GM21515 (cell line): ENCODE data around the gene TRA2B.
"Not testable (repeated sequence)": the region's sequence is repeated elsewhere in the genome, so short reads cannot be mapped to it uniquely, and the experiment has no call there.

Experiments
- ATAC-seq: cut with Tn5 transposase; IDR thresholded peaks from one replicate; pipeline ENCODE4 v1.9.1; 2021; ENCODE audit not compliant: unreplicated experiment

TRA2B gene

DNA sequence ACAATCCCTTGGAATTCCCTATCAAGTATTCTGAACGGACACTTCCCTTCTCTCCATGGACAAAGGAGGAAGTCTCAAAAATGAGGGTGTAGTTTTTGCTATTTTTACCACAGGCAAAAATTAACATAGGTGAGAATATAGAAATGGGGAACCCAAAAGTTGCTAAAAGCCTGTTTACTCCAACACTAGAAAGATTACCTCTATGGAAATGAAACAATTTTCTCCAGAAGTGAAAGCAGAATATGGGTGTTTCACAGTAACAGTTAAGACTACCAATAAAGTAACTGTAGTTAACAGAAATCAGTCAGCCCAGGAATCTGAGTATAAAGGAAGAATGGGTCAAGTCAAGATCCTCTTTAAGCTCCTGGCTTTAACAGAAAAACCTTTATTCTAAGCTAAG is 9.3 kb downstream of the TRA2B start:
- ATAC-seq: no peak

GRCh38 chr3:185927501-185928200 is 10.2 kb downstream of the TRA2B start:
- ATAC-seq: no peak

DNA sequence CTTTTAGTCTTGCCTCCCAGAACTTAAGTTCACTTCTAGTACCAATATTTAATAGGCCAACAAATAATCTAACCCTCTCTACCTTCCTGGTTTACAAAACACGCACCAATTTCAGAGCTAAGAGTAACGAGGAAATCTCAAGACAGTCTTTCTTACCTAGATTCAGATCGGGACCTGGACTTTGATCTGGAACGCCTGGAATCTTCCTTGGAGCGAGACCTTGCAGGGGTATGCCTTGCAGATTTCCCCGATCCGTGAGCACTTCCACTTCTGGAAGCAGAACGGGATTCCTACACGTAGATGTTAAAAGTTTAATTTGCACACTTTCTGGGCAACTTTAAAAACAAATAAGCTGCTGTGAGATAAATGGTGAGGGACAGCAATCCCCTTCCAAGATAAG is 11.4 kb downstream of the TRA2B start:
- no peak for ATAC-seq

DNA sequence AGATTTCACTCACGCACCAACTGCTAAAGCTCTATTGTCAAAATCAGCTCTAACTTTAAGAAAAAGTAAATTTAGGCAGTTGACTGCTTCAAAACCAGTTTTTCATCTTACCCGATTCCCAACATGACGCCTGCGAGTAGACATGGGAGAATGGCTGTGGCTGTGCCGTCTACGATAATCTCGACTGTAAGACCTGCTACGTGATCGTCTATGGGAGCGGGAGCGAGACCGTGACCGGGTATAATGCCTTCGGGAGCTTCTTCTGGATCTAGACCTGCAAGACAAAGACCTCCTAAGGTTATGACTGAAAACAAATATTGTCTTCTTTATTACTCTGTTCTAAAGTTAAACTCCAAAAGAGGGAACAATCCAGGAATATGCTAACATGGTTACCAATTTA is 12.5 kb downstream of the TRA2B start:
- no peak for ATAC-seq

DNA sequence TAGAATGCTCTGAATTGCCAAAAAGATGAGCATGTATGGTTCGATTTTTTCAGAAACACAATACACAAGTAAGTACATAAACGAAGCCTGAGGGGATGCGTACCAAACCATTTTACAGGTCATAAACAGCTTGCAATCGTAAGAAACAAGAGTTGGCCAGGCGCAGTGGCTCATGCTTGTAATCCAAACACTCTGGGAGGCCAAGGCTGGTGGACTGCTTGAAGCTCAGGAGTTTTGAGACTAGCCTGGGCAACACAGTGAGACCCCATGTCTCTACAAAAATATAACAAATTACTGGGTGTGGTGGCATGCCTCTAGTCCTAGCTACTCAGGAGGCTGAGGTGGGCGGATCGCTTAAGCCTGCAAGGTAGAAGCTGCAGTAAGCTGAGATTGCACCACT is 13.4 kb downstream of the TRA2B start:
- ATAC-seq: no peak

DNA sequence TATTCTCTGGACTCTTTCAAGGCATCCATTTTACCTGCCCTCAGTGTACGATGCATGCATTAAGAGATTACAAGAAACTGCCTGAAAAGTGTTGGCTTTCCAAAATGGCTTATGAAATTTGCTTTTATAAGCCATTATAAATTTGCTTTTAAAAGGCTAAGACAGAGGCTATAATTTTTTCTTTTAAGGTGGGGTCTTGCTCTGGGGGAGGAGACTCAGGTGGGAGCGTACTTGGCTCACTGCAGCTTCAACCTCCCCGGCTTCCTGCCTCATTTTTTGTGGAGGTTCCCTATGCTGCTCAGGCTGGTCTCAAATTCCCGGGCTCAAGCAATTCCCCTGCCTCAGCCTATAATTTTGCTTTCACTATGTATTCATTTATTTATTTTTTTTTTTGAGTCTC is 17.6 kb downstream of the TRA2B start:
- ATAC-seq: no peak

GRCh38 chr3:185916042-185916833 is 21.6 kb downstream of the TRA2B start:
- ATAC-seq: no peak

- ATAC-seq: no peak
Measured at GRCh38 chr3:185915642-185916041, 22.2 kb downstream of the TRA2B start.

- ATAC-seq: no peak
Measured at GRCh38 chr3:185914911-185915629, 22.7 kb downstream of the TRA2B start.

DNA sequence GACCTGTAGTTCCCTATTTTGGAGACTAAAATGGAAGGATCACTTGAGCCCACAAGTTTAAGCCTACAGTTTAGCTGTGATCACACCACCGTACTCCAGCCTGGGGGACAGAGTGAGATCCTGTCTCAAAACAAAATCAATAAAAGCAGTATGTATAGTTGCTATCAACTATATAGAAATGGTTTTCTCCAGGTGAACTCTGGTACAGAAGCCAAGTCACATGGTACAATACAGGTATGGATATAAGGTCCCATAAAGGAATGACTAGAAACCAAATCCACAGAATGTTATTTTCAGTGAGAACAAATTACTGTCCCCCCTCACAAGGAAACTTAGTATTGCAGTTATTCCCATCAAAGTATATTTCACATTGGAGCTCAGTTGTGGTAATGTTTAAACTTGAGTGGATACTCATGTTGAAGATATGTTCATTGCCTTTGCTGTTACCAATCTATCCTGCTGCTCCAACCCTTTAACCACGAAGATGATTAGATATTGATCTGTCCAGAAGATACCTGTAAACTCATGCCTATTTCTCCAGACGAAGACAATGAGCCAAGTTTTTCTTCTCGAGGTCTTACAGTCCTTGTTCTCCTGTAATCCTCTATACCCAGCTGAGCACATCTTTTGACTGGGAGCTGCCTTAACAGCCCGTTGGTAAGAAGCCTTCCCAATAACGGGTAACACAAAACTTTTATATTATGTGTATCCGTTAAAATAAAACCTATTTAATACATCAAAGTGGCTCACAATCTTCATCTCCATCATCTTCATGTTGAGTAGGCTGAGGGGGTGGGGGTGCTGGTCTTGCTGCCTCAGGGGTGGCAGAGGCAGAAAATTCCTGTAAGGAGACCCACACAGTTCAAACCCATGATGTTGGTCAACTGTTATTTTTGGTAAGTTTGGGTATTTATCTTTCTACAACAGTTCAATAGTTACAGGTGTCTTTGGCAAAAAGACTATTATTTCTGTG is 24.6 kb downstream of the TRA2B start:
- no peak for ATAC-seq

GRCh38 chr3:185912512-185912911 is 25.3 kb downstream of the TRA2B start:
- ATAC-seq: no peak

GRCh38 chr3:185911076-185911448 is 26.8 kb downstream of the TRA2B start:
- not testable (repeated sequence) for ATAC-seq

GRCh38 chr3:185910322-185911075 is 27.3 kb downstream of the TRA2B start:
- not testable (repeated sequence) for ATAC-seq

- not testable (repeated sequence) for ATAC-seq
Measured at GRCh38 chr3:185909913-185910312, 27.9 kb downstream of the TRA2B start.

DNA sequence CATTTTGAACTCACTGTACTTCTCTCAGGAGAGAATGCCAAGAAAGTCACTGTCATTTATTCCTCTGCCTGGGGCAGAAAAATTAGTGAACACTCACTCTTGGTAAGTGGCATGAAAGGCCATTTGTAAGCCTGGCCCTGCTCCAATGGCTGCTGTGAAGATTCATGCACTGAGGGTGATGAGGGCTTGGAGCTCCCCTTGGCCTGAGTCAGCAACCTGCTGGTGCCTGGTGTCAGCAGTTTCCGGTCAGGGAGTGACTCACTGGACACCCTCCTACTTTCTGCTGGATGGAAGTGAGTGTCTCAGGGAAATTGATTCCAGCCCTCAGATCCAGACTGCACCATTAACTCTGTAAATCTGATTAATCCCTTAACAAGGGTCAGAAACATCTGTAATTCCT is 37.6 kb downstream of the TRA2B start:
- ATAC-seq: no peak

DNA sequence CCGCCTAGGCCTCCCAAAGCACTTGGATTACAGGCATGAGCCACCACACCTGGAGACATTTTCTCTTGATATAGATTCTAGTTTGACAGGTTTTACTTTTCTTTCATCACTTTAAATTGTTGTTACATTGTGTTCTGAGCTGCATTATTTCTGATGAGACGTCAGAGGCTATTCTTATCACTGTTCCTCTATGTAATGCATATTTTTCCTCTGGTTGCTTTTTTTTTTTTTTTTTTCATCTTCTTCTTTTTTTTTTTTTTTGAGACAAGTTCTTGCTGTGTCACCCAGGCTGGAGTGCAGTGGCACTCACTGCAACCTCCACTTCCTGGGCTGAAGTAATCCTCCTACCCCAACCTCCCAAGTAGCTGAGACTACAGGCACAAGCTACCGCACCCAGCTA is 41.2 kb downstream of the TRA2B start:
- no peak for ATAC-seq

DNA sequence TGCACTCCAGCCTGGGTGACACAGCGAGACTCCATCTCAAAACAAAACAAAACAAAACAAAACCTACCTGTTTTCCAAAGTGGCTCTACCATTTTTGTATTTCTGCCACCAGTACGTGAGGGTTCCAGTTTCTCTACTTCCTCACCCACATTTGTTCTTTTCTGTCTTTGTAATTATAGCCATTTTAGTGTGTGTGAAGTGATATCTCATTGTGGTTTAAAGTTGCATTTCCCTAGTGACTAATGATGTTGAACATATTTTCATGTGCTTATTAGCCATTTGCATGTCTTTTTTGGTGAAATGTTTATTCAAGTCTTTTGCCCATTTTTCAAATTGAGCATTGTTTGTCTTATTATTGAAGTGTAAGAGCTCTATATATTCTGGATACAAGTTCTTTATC is 50.7 kb downstream of the TRA2B start:
- ATAC-seq: no peak

DNA sequence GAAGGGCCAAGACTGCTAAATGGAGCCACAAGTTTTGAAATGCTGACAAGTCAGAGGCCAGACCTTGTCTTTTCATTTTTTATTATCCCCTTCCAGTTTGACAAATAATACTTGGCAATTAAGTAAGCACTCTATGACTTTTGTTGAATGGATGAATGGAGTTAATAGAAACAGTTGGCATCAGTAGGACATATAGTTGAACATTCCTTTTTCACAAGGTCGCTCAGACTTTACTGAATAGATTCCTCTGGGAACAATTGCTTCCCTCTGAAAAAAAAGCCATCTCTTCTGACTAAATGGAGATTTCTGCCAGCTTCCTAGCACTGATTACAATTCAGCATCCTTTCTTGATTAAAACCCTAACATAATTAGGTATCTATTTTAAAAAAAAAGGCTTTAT is 53.2 kb downstream of the TRA2B start:
- ATAC-seq: no peak

DNA sequence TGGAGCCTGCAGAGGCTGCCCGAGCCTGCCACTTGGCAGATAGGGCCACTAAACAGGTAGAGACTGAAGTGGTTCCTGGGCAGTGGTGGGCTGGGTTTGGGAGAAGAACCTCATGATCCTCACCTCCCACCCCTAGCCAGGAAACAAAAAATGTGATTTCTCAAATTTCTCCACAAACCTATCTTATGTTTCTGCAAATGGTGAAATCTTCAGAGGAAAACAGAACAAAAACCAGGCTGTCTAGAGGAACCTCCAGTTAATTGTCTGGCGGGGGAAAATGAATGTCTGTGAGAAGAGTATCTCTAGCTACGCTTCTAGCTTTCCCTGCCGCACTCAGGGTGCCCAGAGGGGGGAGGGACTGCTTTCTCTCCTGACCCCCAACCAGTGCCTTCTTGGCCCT is 55.9 kb downstream of the TRA2B start:
- no peak for ATAC-seq

DNA sequence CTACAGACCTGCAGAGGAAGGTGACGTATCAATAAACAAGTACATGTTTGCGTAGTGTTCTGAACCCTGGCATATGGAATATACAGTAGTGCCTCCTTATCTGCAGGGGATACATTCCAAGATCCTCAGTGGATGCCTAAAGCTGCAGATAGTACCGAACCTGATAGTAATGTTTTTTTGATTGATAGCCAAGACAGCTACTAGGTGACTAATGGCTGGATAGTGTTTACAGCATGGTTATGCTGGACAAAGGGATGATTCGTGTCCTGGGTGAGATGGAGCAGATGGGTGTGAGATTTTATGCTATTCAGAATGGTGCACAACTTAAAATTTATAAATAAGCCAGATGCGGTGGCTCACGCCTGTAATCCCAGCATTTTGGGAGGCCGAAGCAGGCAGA is 57.2 kb downstream of the TRA2B start:
- ATAC-seq: no peak
